CD4-positive, alpha-beta T cell (primary cell): ENCODE measurements around the gene CDC42EP4. TPM values are rescaled to one million over a fixed set of nuclear protein-coding genes. Genes with fewer than 3 reads are reported as not detected.

Source experiments
- ATAC-seq: fragments of 200-7000 bp; cut with Tn5 transposase; one replicate; pipeline ENCODE4 v1.10.0; 2022; ENCODE audit warnings: mild to moderate bottlenecking; ENCODE audit not compliant: poor library complexity
- CTCF ChIA-PET: fragments of 350-600 bp; sonication (Branson Sonifier 250); formaldehyde crosslinking; loops from one replicate; lab custom pipeline; 2021; ENCODE audit warnings: antibody characterized with exemption, inconsistent platforms; lab: Charles Lee
- POLR2A ChIA-PET: fragments of 350-600 bp; sonication (Branson Sonifier 250); formaldehyde crosslinking; loops from one replicate; lab custom pipeline; 2021; ENCODE audit warnings: antibody characterized with exemption, inconsistent platforms; lab: Charles Lee
- DNase-seq, 14 experiments: peaks; one replicate each; pipeline ENCODE4 v3.0.0-alpha.2; 2013 to 2020; ENCODE audit warnings: mixed read lengths in 2 of 14
- H3K27ac ChIP-seq, 2 donors: one replicate each; pipeline versions ENCODE4 v1.5.1 to v1.7.0; 2013; ENCODE audit warnings: low read length in 2 of 2, low read depth in 1 of 2, mild to moderate bottlenecking in 1 of 2
- H3K27me3 ChIP-seq, 2 experiments: 1 replicate in 1 of 2; 2 replicates in 1 of 2; pipeline versions ENCODE4 v1.6.1 to v1.7.0; 2013; ENCODE audit warnings: low read length in 2 of 2, control low read depth in 1 of 2, mild to moderate bottlenecking in 1 of 2, moderate library complexity in 1 of 2; ENCODE audit not compliant: insufficient read depth in 2 of 2, control insufficient read depth in 1 of 2
- H3K36me3 ChIP-seq: one replicate; pipeline ENCODE4 v1.6.1; 2013; ENCODE audit warnings: low read length, control low read depth; ENCODE audit not compliant: insufficient read depth
- H3K4me1 ChIP-seq: one replicate; pipeline ENCODE4 v1.6.1; 2013; ENCODE audit warnings: low read length, control low read depth; ENCODE audit not compliant: insufficient read depth
- H3K4me3 ChIP-seq: one replicate; pipeline ENCODE4 v1.5.1; 2013; ENCODE audit warnings: mild to moderate bottlenecking, low read length, moderate library complexity
- H3K9me3 ChIP-seq, 2 experiments: 1 replicate in 1 of 2; 2 replicates in 1 of 2; pipeline versions ENCODE4 v1.6.1 to v1.7.0; 2013; ENCODE audit warnings: low read length in 2 of 2, mild to moderate bottlenecking in 2 of 2, control low read depth in 1 of 2, moderate library complexity in 1 of 2; ENCODE audit not compliant: control insufficient read depth in 1 of 2, insufficient read depth in 1 of 2
- H3K27ac Mint-ChIP-seq: one replicate; pipeline ENCODE4 v1.8.0; 2020; ENCODE audit warnings: mixed read lengths
- H3K27me3 Mint-ChIP-seq: one replicate; pipeline ENCODE4 v1.8.0; 2021; ENCODE audit warnings: mixed read lengths
- H3K36me3 Mint-ChIP-seq: one replicate; pipeline ENCODE4 v1.8.0; 2021; ENCODE audit warnings: low read depth, mixed read lengths
- H3K4me1 Mint-ChIP-seq: one replicate; pipeline ENCODE4 v1.8.0; 2021; ENCODE audit warnings: low read depth, mixed read lengths
- H3K4me3 Mint-ChIP-seq: one replicate; pipeline ENCODE4 v1.8.0; 2020; ENCODE audit warnings: mild to moderate bottlenecking, mixed read lengths
- H3K9me3 Mint-ChIP-seq: one replicate; pipeline ENCODE4 v1.8.0; 2020; ENCODE audit warnings: mixed read lengths
- intact Hi-C, 2 experiments: fragments of 100-400 bp; cut with DNase I in 1 of 2; cut with micrococcal nuclease in 1 of 2; formaldehyde crosslinking; loops; one replicate each; pipeline versions ENCODE4 v1.15.1 to v1.9.0; 2023 to 2025; cut with DNase I, micrococcal nuclease
- total RNA-seq, 174 experiments: library from RNA in 2 of 174; stranded (reverse) in 2 of 174; gene quantifications; one replicate each; pipeline ENCODE4 v1.2.3 and lab custom pipeline; 2021 to 2026
- TF ChIP-seq, protein P1 (sequence below): fragments of 200-600 bp; IDR thresholded peaks from one replicate; pipeline ENCODE4 v1.8.0; 2022; ENCODE audit warnings: antibody characterized with exemption, mild to moderate bottlenecking

CDC42EP4 gene
- total RNA-seq, 2 experiments from 2014 or later, result 2.9 to 3.5 TPM

GRCh38 chr17:73301369-73301768 is 10.4 kb downstream of the CDC42EP4 start:
- Mint-ChIP-seq H3K27ac (no peak overlapping the region), H3K36me3 (no peaks in the 10 kb centered on the region), H3K4me1 (no peaks in the 10 kb centered on the region), H3K4me3 (no peak overlapping the region), H3K9me3 (no peaks in the 10 kb centered on the region), H3K27me3 (peaks cover 4% of the 10 kb centered on the region)
- H3K36me3 ChIP-seq, result no peaks in the 10 kb centered on the region
- DNase-seq (no peak), ATAC-seq (no peak)
- peaks cover 4% of the 10 kb centered on the region for H3K4me1 ChIP-seq
- CTCF ChIA-PET, result interaction anchor here (1.0 kb wide), 1 partner anchor 9 kb away, joined by 4 read pairs; no protein-coding TSS in a partner anchor
- no peak overlapping the region for H3K27ac ChIP-seq
- intact Hi-C loops, result no loop called here
- POLR2A ChIA-PET, result interaction anchor here (1.3 kb wide), 1 partner anchor 9 kb away, joined by 3 read pairs; no protein-coding TSS in a partner anchor
- peaks cover 0 to 2% of the 10 kb centered on the region in 2 experiments for H3K27me3 ChIP-seq
- TF ChIP-seq, protein P1, sequence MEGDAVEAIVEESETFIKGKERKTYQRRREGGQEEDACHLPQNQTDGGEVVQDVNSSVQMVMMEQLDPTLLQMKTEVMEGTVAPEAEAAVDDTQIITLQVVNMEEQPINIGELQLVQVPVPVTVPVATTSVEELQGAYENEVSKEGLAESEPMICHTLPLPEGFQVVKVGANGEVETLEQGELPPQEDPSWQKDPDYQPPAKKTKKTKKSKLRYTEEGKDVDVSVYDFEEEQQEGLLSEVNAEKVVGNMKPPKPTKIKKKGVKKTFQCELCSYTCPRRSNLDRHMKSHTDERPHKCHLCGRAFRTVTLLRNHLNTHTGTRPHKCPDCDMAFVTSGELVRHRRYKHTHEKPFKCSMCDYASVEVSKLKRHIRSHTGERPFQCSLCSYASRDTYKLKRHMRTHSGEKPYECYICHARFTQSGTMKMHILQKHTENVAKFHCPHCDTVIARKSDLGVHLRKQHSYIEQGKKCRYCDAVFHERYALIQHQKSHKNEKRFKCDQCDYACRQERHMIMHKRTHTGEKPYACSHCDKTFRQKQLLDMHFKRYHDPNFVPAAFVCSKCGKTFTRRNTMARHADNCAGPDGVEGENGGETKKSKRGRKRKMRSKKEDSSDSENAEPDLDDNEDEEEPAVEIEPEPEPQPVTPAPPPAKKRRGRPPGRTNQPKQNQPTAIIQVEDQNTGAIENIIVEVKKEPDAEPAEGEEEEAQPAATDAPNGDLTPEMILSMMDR, result no peak
- no peaks in the 10 kb centered on the region for H3K9me3 ChIP-seq
- H3K4me3 ChIP-seq, result no peak overlapping the region

DNA sequence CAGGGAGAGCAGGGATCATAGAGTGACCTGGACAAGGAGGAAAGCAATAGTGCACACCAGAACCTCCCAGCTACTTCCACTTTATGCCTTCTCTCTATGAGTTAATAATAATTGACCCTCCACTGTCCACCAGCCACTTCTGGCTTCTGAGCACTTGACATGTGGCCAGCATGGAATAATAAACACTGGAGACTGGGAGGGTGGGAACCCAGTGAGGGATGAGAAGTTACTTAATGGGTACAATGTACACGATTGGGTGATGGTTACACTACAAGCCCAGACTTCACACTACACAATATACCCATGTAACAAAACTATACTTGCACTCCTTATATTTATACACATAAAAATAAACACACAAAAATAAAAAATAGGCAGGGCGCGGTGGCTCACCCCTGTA is 11.4 kb downstream of the CDC42EP4 start:
- no peaks in the 10 kb centered on the region for H3K4me1 ChIP-seq
- no peaks in the 10 kb centered on the region for H3K9me3 Mint-ChIP-seq
- no peak overlapping the region for H3K4me3 ChIP-seq
- no peaks in the 10 kb centered on the region for H3K36me3 Mint-ChIP-seq
- ChIA-PET POLR2A (no interaction called here), CTCF (no interaction called here)
- no peak overlapping the region for H3K27ac ChIP-seq
- H3K36me3 ChIP-seq, result no peaks in the 10 kb centered on the region
- ATAC-seq (no peak), DNase-seq (no peak)
- intact Hi-C loops, result no loop called here
- no peaks in the 10 kb centered on the region for H3K4me1 Mint-ChIP-seq
- peaks cover 0 to under 1% of the 10 kb centered on the region in 2 experiments for H3K27me3 ChIP-seq
- H3K27ac Mint-ChIP-seq, result no peak overlapping the region
- H3K4me3 Mint-ChIP-seq, result no peak overlapping the region
- no peaks in the 10 kb centered on the region for H3K9me3 ChIP-seq
- TF ChIP-seq, protein P1, result no peak
- H3K27me3 Mint-ChIP-seq, result peaks cover 4% of the 10 kb centered on the region

GRCh38 chr17:73297934-73298861 is 13.6 kb downstream of the CDC42EP4 start:
- no peaks in the 10 kb centered on the region for H3K9me3 Mint-ChIP-seq
- no peaks in the 10 kb centered on the region for H3K27me3 Mint-ChIP-seq
- H3K4me1 ChIP-seq, result no peaks in the 10 kb centered on the region
- no peaks in the 10 kb centered on the region for H3K9me3 ChIP-seq
- no peak overlapping the region for H3K4me3 ChIP-seq
- H3K36me3 Mint-ChIP-seq, result no peaks in the 10 kb centered on the region
- no peak overlapping the region for H3K27ac Mint-ChIP-seq
- ChIA-PET CTCF (interaction anchor here (0.6 kb wide), 1 partner anchor 142 kb away, joined by 3 read pairs; no protein-coding TSS in a partner anchor), POLR2A (no interaction called here)
- intact Hi-C loops, result no loop called here
- H3K4me1 Mint-ChIP-seq, result no peaks in the 10 kb centered on the region
- H3K4me3 Mint-ChIP-seq, result no peak overlapping the region
- H3K27me3 ChIP-seq, result no peaks in the 10 kb centered on the region
- H3K27ac ChIP-seq, result no peak overlapping the region
- TF ChIP-seq, protein P1, result no peak
- H3K36me3 ChIP-seq, result no peaks in the 10 kb centered on the region
- DNase-seq (no peak), ATAC-seq (no peak)
